Osteocyte (in vitro differentiated cells): ENCODE measurements around the gene PCDHA1. TPM values are rescaled to one million over a fixed set of nuclear protein-coding genes. Genes with fewer than 3 reads are reported as not detected.
A peak's percentile ranks its signal among the peaks of the same experiment; 100 is the strongest.
"Not testable (repeated sequence)": the region's sequence is repeated elsewhere in the genome, so short reads cannot be mapped to it uniquely, and the experiment has no call there.

Source experiments
- DNase-seq: peaks from one replicate; pipeline ENCODE4 v3.0.0; 2021; ENCODE audit warnings: mixed read lengths; ENCODE audit not compliant: unreplicated experiment; ENCODE audit errors: extremely low spot score
- H3K27ac Mint-ChIP-seq: one replicate; pipeline ENCODE4 v1.8.0; 2021; ENCODE audit warnings: mild to moderate bottlenecking, mixed read lengths; ENCODE audit not compliant: unreplicated experiment
- H3K27me3 Mint-ChIP-seq: one replicate; pipeline ENCODE4 v1.8.0; 2021; ENCODE audit warnings: mixed read lengths; ENCODE audit not compliant: unreplicated experiment
- H3K36me3 Mint-ChIP-seq: one replicate; pipeline ENCODE4 v1.8.0; 2021; ENCODE audit warnings: mixed read lengths; ENCODE audit not compliant: unreplicated experiment
- H3K4me1 Mint-ChIP-seq: one replicate; pipeline ENCODE4 v1.8.0; 2021; ENCODE audit warnings: mixed read lengths; ENCODE audit not compliant: unreplicated experiment
- H3K4me3 Mint-ChIP-seq: one replicate; pipeline ENCODE4 v1.8.0; 2021; ENCODE audit warnings: mild to moderate bottlenecking, moderate library complexity, mixed read lengths; ENCODE audit not compliant: unreplicated experiment
- H3K9me3 Mint-ChIP-seq: one replicate; pipeline ENCODE4 v1.8.0; 2021; ENCODE audit warnings: mixed read lengths; ENCODE audit not compliant: unreplicated experiment
- total RNA-seq: library from RNA; stranded (reverse); gene quantifications from 2 replicates; pipeline ENCODE4 v1.2.1, GENCODE V29; 2021
- TF ChIP-seq, protein P1 (sequence below): fragments of 200-600 bp; sonication (generic); IDR thresholded peaks from 2 replicates; pipeline ENCODE4 v1.5.0; 2021; ENCODE audit warnings: antibody characterized with exemption, mild to moderate bottlenecking, moderate library complexity

PCDHA1 gene
- total RNA-seq, 1 donor from 2014 or later = not detected

DNA sequence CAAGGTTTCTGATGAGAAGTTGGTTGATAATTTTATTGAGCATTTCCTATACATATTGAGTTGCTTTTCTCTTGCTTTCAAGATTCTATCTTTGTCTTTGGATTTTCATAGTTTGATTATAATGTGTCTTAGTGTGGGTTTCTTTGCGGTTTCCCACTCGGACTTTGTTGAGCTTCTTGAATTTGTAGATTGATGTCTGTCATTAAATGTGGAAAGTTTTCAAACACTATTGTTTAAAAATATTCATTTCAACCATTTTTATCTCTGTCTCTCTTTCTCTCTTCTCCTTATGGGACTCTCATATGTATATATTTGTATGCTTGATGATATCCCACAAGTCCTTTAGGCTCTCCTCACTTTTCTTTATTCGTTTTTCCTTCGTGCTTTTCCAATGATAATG lies 18.5 kb upstream of the PCDHA1 start:
- Mint-ChIP-seq H3K27ac (no peak overlapping the region), H3K27me3 (no peaks in the 10 kb centered on the region), H3K36me3 (no peaks in the 10 kb centered on the region), H3K4me3 (no peak overlapping the region), H3K4me1 (no peaks in the 10 kb centered on the region), H3K9me3 (peaks cover 68% of the 10 kb centered on the region)
- TF ChIP-seq, protein P1, sequence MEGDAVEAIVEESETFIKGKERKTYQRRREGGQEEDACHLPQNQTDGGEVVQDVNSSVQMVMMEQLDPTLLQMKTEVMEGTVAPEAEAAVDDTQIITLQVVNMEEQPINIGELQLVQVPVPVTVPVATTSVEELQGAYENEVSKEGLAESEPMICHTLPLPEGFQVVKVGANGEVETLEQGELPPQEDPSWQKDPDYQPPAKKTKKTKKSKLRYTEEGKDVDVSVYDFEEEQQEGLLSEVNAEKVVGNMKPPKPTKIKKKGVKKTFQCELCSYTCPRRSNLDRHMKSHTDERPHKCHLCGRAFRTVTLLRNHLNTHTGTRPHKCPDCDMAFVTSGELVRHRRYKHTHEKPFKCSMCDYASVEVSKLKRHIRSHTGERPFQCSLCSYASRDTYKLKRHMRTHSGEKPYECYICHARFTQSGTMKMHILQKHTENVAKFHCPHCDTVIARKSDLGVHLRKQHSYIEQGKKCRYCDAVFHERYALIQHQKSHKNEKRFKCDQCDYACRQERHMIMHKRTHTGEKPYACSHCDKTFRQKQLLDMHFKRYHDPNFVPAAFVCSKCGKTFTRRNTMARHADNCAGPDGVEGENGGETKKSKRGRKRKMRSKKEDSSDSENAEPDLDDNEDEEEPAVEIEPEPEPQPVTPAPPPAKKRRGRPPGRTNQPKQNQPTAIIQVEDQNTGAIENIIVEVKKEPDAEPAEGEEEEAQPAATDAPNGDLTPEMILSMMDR = no peak
- no peak for DNase-seq

DNA sequence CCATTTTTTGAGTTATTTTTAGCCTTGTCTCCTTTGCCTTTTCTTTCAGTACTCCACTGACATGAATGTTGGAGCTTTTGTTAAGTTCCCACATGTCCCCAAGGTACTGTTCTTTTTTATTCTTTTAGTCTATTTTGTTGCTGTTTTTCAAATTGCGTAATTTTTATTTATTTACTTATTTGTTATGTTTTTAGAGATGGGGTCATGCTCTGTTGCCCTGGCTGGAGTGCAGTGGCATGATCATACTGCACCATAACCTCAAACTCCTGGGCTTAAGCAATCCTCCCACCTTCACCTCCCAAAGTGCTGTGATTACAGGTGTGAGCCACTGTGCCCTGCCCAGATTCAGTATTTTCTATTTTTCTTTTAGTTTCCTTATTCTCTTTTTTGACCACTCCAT lies 5.4 kb upstream of the PCDHA1 start:
- no peaks in the 10 kb centered on the region for H3K36me3 Mint-ChIP-seq
- no peak overlapping the region for H3K4me3 Mint-ChIP-seq
- H3K27ac Mint-ChIP-seq = no peak overlapping the region
- H3K4me1 Mint-ChIP-seq = no peaks in the 10 kb centered on the region
- H3K27me3 Mint-ChIP-seq = no peaks in the 10 kb centered on the region
- H3K9me3 Mint-ChIP-seq = peaks cover 50% of the 10 kb centered on the region
- TF ChIP-seq, protein P1 = no peak
- no peak for DNase-seq

- not testable (repeated sequence) for H3K27ac Mint-ChIP-seq, H3K4me3 Mint-ChIP-seq, H3K36me3 Mint-ChIP-seq, H3K27me3 Mint-ChIP-seq, H3K4me1 Mint-ChIP-seq, DNase-seq
- peaks cover 40% of the 10 kb centered on the region for H3K9me3 Mint-ChIP-seq
These were observed 1.5 kb downstream of the PCDHA1 start for GRCh38 chr5:140787422-140787821.

GRCh38 chr5:140787849-140788504 lies 2.0 kb downstream of the PCDHA1 start:
- H3K27me3 Mint-ChIP-seq, H3K4me3 Mint-ChIP-seq: not testable (repeated sequence)

GRCh38 chr5:140791089-140791488 lies 5.1 kb downstream of the PCDHA1 start:
- DNase-seq = no peak
- Mint-ChIP-seq H3K4me1 (no peaks in the 10 kb centered on the region), H3K9me3 (peaks cover 38% of the 10 kb centered on the region), H3K27me3 (no peaks in the 10 kb centered on the region), H3K27ac (no peak overlapping the region), H3K36me3 (no peaks in the 10 kb centered on the region), H3K4me3 (no peak overlapping the region)
- TF ChIP-seq, protein P1 = no peak

More at GRCh38 chr5:140787849-140788504, 2.0 kb downstream of the PCDHA1 start:
- DNase-seq, H3K36me3 Mint-ChIP-seq, H3K4me1 Mint-ChIP-seq, H3K27ac Mint-ChIP-seq: not testable (repeated sequence)
- H3K9me3 Mint-ChIP-seq = peaks cover 43% of the 10 kb centered on the region

- peaks cover 4% of the 10 kb centered on the region for H3K36me3 Mint-ChIP-seq
- H3K9me3 Mint-ChIP-seq = peaks cover 36% of the 10 kb centered on the region
- TF ChIP-seq, protein P1 = peak; percentile 25
- H3K4me1 Mint-ChIP-seq = no peaks in the 10 kb centered on the region
- H3K27ac Mint-ChIP-seq = no peak within 1 kb of the TSS
- H3K4me3 Mint-ChIP-seq = peak within 1 kb of the TSS; percentile 63
- H3K27me3 Mint-ChIP-seq = no peaks in the 10 kb centered on the region
- no peak for DNase-seq
These were observed 8.8 kb downstream of the PCDHA1 start, which contains the start of gene PCDHA2 for GRCh38 chr5:140794595-140795258. Gene PCDHA2 (plus strand): TSS chr5:140794852.
